HG03521 (cell line): ENCODE measurements around the gene NPR2.

Experiments
- ATAC-seq: cut with Tn5 transposase; IDR thresholded peaks from one replicate; pipeline ENCODE4 v1.9.1; 2021; ENCODE audit warnings: mild to moderate bottlenecking, moderate library complexity; ENCODE audit not compliant: unreplicated experiment

Gene NPR2

GRCh38 chr9:35852876-35853865, 61.8 kb downstream of the NPR2 start:
- no peak for ATAC-seq

GRCh38 chr9:35854091-35854762, 62.8 kb downstream of the NPR2 start:
- ATAC-seq = no peak

- ATAC-seq = no peak
These were observed 64.8 kb downstream of the NPR2 start for GRCh38 chr9:35856206-35856605.

- no peak for ATAC-seq
These were observed 65.5 kb downstream of the NPR2 start for GRCh38 chr9:35856882-35857281.

- ATAC-seq = no peak
These were observed 67.1 kb downstream of the NPR2 start for GRCh38 chr9:35858458-35858857.
